GM21529 (cell line): ENCODE data around the gene PITRM1.
"Not testable (repeated sequence)": the region's sequence is repeated elsewhere in the genome, so short reads cannot be mapped to it uniquely, and the experiment has no call there.

Experiments used
- ATAC-seq: cut with Tn5 transposase; IDR thresholded peaks from one replicate; pipeline ENCODE4 v1.9.1; 2021; ENCODE audit not compliant: unreplicated experiment

Gene PITRM1

GRCh38 chr10:3122486-3123205 is 49.9 kb downstream of the PITRM1 start:
- ATAC-seq: no peak

GRCh38 chr10:3122034-3122433 is 50.5 kb downstream of the PITRM1 start:
- ATAC-seq: no peak

GRCh38 chr10:3119796-3120459 is 52.7 kb downstream of the PITRM1 start:
- no peak for ATAC-seq

GRCh38 chr10:3118641-3119091 is 53.9 kb downstream of the PITRM1 start:
- ATAC-seq: no peak

- no peak for ATAC-seq
Observed at GRCh38 chr10:3117486-3117885, 55.1 kb downstream of the PITRM1 start.

- ATAC-seq: no peak
Observed at GRCh38 chr10:3116508-3117100, 56.0 kb downstream of the PITRM1 start.

GRCh38 chr10:3115685-3116084 is 56.9 kb downstream of the PITRM1 start:
- no peak for ATAC-seq

- no peak for ATAC-seq
Observed at GRCh38 chr10:3113343-3113720, 59.2 kb downstream of the PITRM1 start.

GRCh38 chr10:3111621-3112163 is 60.9 kb downstream of the PITRM1 start:
- ATAC-seq: no peak

- ATAC-seq: no peak
Observed at GRCh38 chr10:3110782-3111620, 61.6 kb downstream of the PITRM1 start.

GRCh38 chr10:3109633-3110032 is 62.9 kb downstream of the PITRM1 start:
- ATAC-seq: no peak

- no peak for ATAC-seq
Observed at GRCh38 chr10:3109196-3109595, 63.4 kb downstream of the PITRM1 start.

- no peak for ATAC-seq
Observed at GRCh38 chr10:3108575-3109105, 63.9 kb downstream of the PITRM1 start.

GRCh38 chr10:3108033-3108432 is 64.5 kb downstream of the PITRM1 start:
- ATAC-seq: no peak

GRCh38 chr10:3107426-3107961 is 65.1 kb downstream of the PITRM1 start:
- no peak for ATAC-seq

GRCh38 chr10:3106928-3107425 is 65.6 kb downstream of the PITRM1 start:
- ATAC-seq: no peak

- not testable (repeated sequence) for ATAC-seq
Observed at GRCh38 chr10:3106328-3106727, 66.3 kb downstream of the PITRM1 start.

- ATAC-seq: no peak
Observed at GRCh38 chr10:3105905-3106304, 66.7 kb downstream of the PITRM1 start.

GRCh38 chr10:3105166-3105565 is 67.4 kb downstream of the PITRM1 start:
- no peak for ATAC-seq

GRCh38 chr10:3104251-3104918 is 68.2 kb downstream of the PITRM1 start:
- no peak for ATAC-seq
